ENCODE results near the gene CMTM3.

The CMTM3 gene

GRCh38 chr16:66575060-66575459 lies 29.4 kb upstream of the CMTM3 start:
- Histone ChIP-seq H3K27ac (ENCODE audit: extremely low read depth, low read depth, low read length) (no peak overlapping the region), H3K9me3 (ENCODE audit: control insufficient read depth, insufficient read depth, low read depth, low read length) (no peaks in the 10 kb centered on the region), H3K36me3 (ENCODE audit: control insufficient read depth in 2 of 2, insufficient read depth in 1 of 2, low read length in 2 of 2) (no peaks in the 10 kb centered on the region), H3K4me3 (ENCODE audit: low read depth, low read length) (no peak overlapping the region), H3K4me1 (ENCODE audit: control insufficient read depth, insufficient read depth, low read length) (peaks cover under 1% of the 10 kb centered on the region)
- ChIA-PET CTCF (interaction anchor here (0.6 to 1.3 kb wide), 3 partner anchors 12 to 259 kb away, joined by 3 read pairs; no protein-coding TSS in a partner anchor), POLR2A (interaction anchor here (1.0 to 1.1 kb wide), 2 partner anchors 13 to 23 kb away, joined by 3 read pairs; partner anchors contain the start of gene CKLF)
- TF ChIP-seq YY2 (tag by site-specific recombination; IDR thresholded peaks at IDR 0.05), result no peak
- no peak for TF ChIP-seq ZBTB11 (tag by site-specific recombination; conservative IDR thresholded peaks at IDR 0.05; ENCODE audit: low read depth)
- no peak for TF ChIP-seq ZSCAN23 (tag by site-specific recombination; IDR thresholded peaks at IDR 0.05)
- TF ChIP-seq ZSCAN4 (tag by site-specific recombination; IDR thresholded peaks at IDR 0.05), result no peak
- no peak for TF ChIP-seq KLF10 (tag by site-specific recombination; IDR thresholded peaks at IDR 0.05)
- no peak for TF ChIP-seq KLF17 (tag by site-specific recombination; IDR thresholded peaks at IDR 0.05)
- TF ChIP-seq HOXA7 (CRISPR knock-in tag; IDR thresholded peaks at IDR 0.05; ENCODE audit: borderline replicate concordance), result no peak
- TF ChIP-seq ZNF112 (tag by site-specific recombination; IDR thresholded peaks at IDR 0.05), result no peak
- no peak for TF ChIP-seq ZNF830 (tag by site-specific recombination; IDR thresholded peaks at IDR 0.05; ENCODE audit: low read depth)
- no peak for TF ChIP-seq ZNF768 (tag by site-specific recombination; IDR thresholded peaks at IDR 0.05)
- no peak for TF ChIP-seq MYNN (tag by site-specific recombination; IDR thresholded peaks at IDR 0.05; ENCODE audit: borderline replicate concordance)
- TF ChIP-seq SCRT2 (tag by site-specific recombination; IDR thresholded peaks at IDR 0.05), result no peak
- TF ChIP-seq ZNF76 (tag by site-specific recombination; IDR thresholded peaks at IDR 0.05; ENCODE audit: borderline replicate concordance, low read depth), result no peak
- TF ChIP-seq ATF2 (tag by site-specific recombination; IDR thresholded peaks at IDR 0.05; ENCODE audit: low read depth), result no peak
- TF ChIP-seq YY1 (tag by site-specific recombination; IDR thresholded peaks at IDR 0.05), result no peak
- no peak for TF ChIP-seq ZNF529 (tag by site-specific recombination; IDR thresholded peaks at IDR 0.05; ENCODE audit: insufficient replicate concordance)
- no peak for TF ChIP-seq BCL11B (tag by site-specific recombination; IDR thresholded peaks at IDR 0.05; ENCODE audit: low read depth)

GRCh38 chr16:66576296-66576695 lies 28.2 kb upstream of the CMTM3 start:
- ChIA-PET CTCF (interaction anchor here (0.6 to 1.2 kb wide), 2 partner anchors 175 to 1146 kb away, joined by 3 read pairs; partner anchors contain the start of gene DYNC1LI2), POLR2A (no interaction called here)
- Histone ChIP-seq H3K9me3 (ENCODE audit: control insufficient read depth, insufficient read depth, low read depth, low read length) (no peaks in the 10 kb centered on the region), H3K4me3 (ENCODE audit: low read depth, low read length) (no peak overlapping the region), H3K4me1 (ENCODE audit: control insufficient read depth, insufficient read depth, low read length) (peaks cover 12% of the 10 kb centered on the region), H3K27ac (ENCODE audit: extremely low read depth, low read depth, low read length) (no peak overlapping the region), H3K36me3 (ENCODE audit: control insufficient read depth in 2 of 2, insufficient read depth in 1 of 2, low read length in 2 of 2) (no peaks in the 10 kb centered on the region)
- TF ChIP-seq ZNF221 (tag by site-specific recombination; IDR thresholded peaks at IDR 0.05; ENCODE audit: borderline replicate concordance) (no peak), ZNF112 (tag by site-specific recombination; IDR thresholded peaks at IDR 0.05) (no peak), ZNF555 (tag by site-specific recombination; conservative IDR thresholded peaks at IDR 0.05) (no peak), ZNF658 (tag by site-specific recombination; IDR thresholded peaks at IDR 0.05) (no peak), GLIS1 (tag by site-specific recombination; IDR thresholded peaks at IDR 0.05) (no peak), ZNF645 (tag by site-specific recombination; IDR thresholded peaks at IDR 0.05) (no peak), ZNF362 (tag by site-specific recombination; IDR thresholded peaks at IDR 0.05) (no peak)

Measured in HEK293 (cell line).